Loucy (cell line): ENCODE results near the gene EIF4ENIF1.

Experiments used
- EZH2phosphoT487 ChIP-seq: fragments of 200-600 bp; IDR thresholded peaks from 2 replicates; pipeline ENCODE4 v1.6.1; 2018; ENCODE audit warnings: antibody characterized with exemption, mild to moderate bottlenecking, moderate library complexity, borderline replicate concordance
- TF ChIP-seq, protein P1 (sequence below): fragments of 200-600 bp; sonication (generic); conservative IDR thresholded peaks from 2 replicates; pipeline ENCODE4 v1.5.1; 2014; ENCODE audit warnings: mild to moderate bottlenecking, antibody characterized with exemption, low read length

- TF ChIP-seq, protein P1, sequence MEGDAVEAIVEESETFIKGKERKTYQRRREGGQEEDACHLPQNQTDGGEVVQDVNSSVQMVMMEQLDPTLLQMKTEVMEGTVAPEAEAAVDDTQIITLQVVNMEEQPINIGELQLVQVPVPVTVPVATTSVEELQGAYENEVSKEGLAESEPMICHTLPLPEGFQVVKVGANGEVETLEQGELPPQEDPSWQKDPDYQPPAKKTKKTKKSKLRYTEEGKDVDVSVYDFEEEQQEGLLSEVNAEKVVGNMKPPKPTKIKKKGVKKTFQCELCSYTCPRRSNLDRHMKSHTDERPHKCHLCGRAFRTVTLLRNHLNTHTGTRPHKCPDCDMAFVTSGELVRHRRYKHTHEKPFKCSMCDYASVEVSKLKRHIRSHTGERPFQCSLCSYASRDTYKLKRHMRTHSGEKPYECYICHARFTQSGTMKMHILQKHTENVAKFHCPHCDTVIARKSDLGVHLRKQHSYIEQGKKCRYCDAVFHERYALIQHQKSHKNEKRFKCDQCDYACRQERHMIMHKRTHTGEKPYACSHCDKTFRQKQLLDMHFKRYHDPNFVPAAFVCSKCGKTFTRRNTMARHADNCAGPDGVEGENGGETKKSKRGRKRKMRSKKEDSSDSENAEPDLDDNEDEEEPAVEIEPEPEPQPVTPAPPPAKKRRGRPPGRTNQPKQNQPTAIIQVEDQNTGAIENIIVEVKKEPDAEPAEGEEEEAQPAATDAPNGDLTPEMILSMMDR: no peak
- no peak for TF ChIP-seq EZH2phosphoT487
Observed at GRCh38 chr22:31449506-31449905, 40.1 kb downstream of the EIF4ENIF1 start.
